H1 (cell line): ENCODE data around the gene FERMT2. TPM values are rescaled to one million over a fixed set of nuclear protein-coding genes. Genes with fewer than 3 reads are reported as not detected.

Experiments used
- CTCF ChIA-PET: fragments of 300-600 bp; sonication (Branson Sonifier 250); formaldehyde crosslinking; loops from one replicate; lab custom pipeline; 2021; ENCODE audit not compliant: partially characterized antibody; lab: Charles Lee
- POLR2A ChIA-PET: fragments of 300-600 bp; sonication (Branson Sonifier 250); formaldehyde crosslinking; loops from one replicate; lab custom pipeline; 2021; ENCODE audit warnings: inconsistent platforms; ENCODE audit not compliant: partially characterized antibody; lab: Charles Lee
- DNase-seq, 2 experiments: peaks; one replicate each; pipeline versions ENCODE4 v3.0.0 to v3.0.0-alpha.2; 2010 to 2022; ENCODE audit warnings: low spot score in 2 of 2, low read depth in 1 of 2, mixed read lengths in 1 of 2
- FAIRE-seq: peaks from 2 replicates; lab custom pipeline; 2011; peaks lifted over from hg19 to GRCh38; lab: Jason Lieb, UNC
- H2AFZ ChIP-seq: 2 replicates; pipeline ENCODE4 v1.8.1; 2012; ENCODE audit warnings: low read length, inconsistent platforms
- H2AK5ac ChIP-seq: 2 replicates; pipeline ENCODE4 v1.6.1; 2013; ENCODE audit warnings: low read depth, low read length
- H2BK120ac ChIP-seq: replicated peaks from 2 replicates; pipeline ENCODE3; 2013; ENCODE audit warnings: low read depth, low read length, inconsistent platforms
- H2BK12ac ChIP-seq: 2 replicates; pipeline ENCODE4 v1.6.1; 2013; ENCODE audit warnings: low read depth, low read length
- H2BK15ac ChIP-seq: 2 replicates; pipeline ENCODE4 v1.6.1; 2013; ENCODE audit warnings: low read length
- H2BK20ac ChIP-seq: 2 replicates; pipeline ENCODE4 v1.6.1; 2013; ENCODE audit warnings: low read length
- H2BK5ac ChIP-seq: 2 replicates; pipeline ENCODE4 v1.6.1; 2013; ENCODE audit warnings: low read depth, low read length
- H3K14ac ChIP-seq: 2 replicates; pipeline ENCODE4 v1.6.1; 2013; ENCODE audit warnings: inconsistent platforms; ENCODE audit not compliant: insufficient read length
- H3K18ac ChIP-seq: 2 replicates; pipeline ENCODE4 v1.6.1; 2013; ENCODE audit warnings: low read length; ENCODE audit errors: extremely low read depth
- H3K23ac ChIP-seq: 2 replicates; pipeline ENCODE4 v1.6.1; 2013; ENCODE audit warnings: inconsistent platforms; ENCODE audit not compliant: insufficient read length
- H3K23me2 ChIP-seq: 2 replicates; pipeline ENCODE4 v1.6.1; 2013; ENCODE audit warnings: low read depth, low read length
- H3K27ac ChIP-seq: 2 replicates; pipeline ENCODE4 v1.6.1; 2011; ENCODE audit warnings: low read depth, low read length, inconsistent platforms
- H3K27me3 ChIP-seq, 4 experiments: replicated peaks in 1 of 4; 1 replicate in 1 of 4; 2 replicates in 3 of 4; pipeline versions ENCODE4 v1.6.1 to v1.8.1; 2011 to 2013; ENCODE audit warnings: low read length in 3 of 4, mild to moderate bottlenecking in 3 of 4, inconsistent platforms in 2 of 4, mixed read lengths in 2 of 4, moderate library complexity in 1 of 4; ENCODE audit not compliant: control insufficient read depth in 3 of 4, insufficient read depth in 3 of 4; ENCODE audit errors: extremely low read depth in 1 of 4
- H3K36me3 ChIP-seq, 4 experiments: 2 replicates each; pipeline versions ENCODE4 v1.6.1 to v1.8.1; 2011 to 2013; ENCODE audit warnings: mild to moderate bottlenecking in 4 of 4, low read length in 3 of 4, moderate library complexity in 2 of 4, control low read depth in 1 of 4, inconsistent platforms in 1 of 4; ENCODE audit not compliant: insufficient read depth in 4 of 4, control insufficient read depth in 2 of 4
- H3K4ac ChIP-seq: replicated peaks from 2 replicates; pipeline ENCODE3; 2013; ENCODE audit warnings: low read length, low read depth, mixed read lengths, inconsistent platforms; ENCODE audit not compliant: insufficient read length
- H3K4me1 ChIP-seq, 4 experiments: replicated peaks in 1 of 4; 1 replicate in 1 of 4; 2 replicates in 3 of 4; pipeline versions ENCODE4 v1.6.1 to v1.8.1; 2011 to 2013; ENCODE audit warnings: low read length in 3 of 4, inconsistent platforms in 2 of 4, mixed read lengths in 1 of 4; ENCODE audit not compliant: insufficient read depth in 4 of 4, control insufficient read depth in 3 of 4
- H3K4me2 ChIP-seq, 2 experiments: 2 replicates each; pipeline versions ENCODE4 v1.6.1 to v1.8.1; 2011 to 2013; ENCODE audit warnings: low read depth in 2 of 2, low read length in 2 of 2, control low read depth in 1 of 2, inconsistent platforms in 1 of 2, mild to moderate bottlenecking in 1 of 2; ENCODE audit not compliant: insufficient read depth in 1 of 2
- H3K4me3 ChIP-seq, 4 experiments: fragments of 200-600, 300-600 bp in 1 of 4; sonication (generic), shearing (Covaris generic), sonication (Bioruptor Twin) in 1 of 4; 2 replicates each; pipeline versions ENCODE4 v1.5.1 to v1.8.1; 2011 to 2016; ENCODE audit warnings: low read length in 4 of 4, low read depth in 3 of 4, control low read depth in 2 of 4, inconsistent platforms in 2 of 4, mild to moderate bottlenecking in 2 of 4, mixed read lengths in 1 of 4, moderate library complexity in 1 of 4; ENCODE audit not compliant: insufficient read depth in 2 of 4; ENCODE audit errors: extremely low read depth in 1 of 4
- H3K56ac ChIP-seq: replicated peaks from 2 replicates; pipeline ENCODE3; 2013; ENCODE audit warnings: low read depth, mild to moderate bottlenecking, mixed read lengths, low read length, inconsistent platforms; ENCODE audit not compliant: insufficient read length
- H3K79me1 ChIP-seq: 2 replicates; pipeline ENCODE4 v1.6.1; 2013; ENCODE audit warnings: low read depth, low read length, control low read depth
- H3K79me2 ChIP-seq, 2 experiments: 2 replicates each; pipeline versions ENCODE4 v1.6.1 to v1.8.1; 2012 to 2013; ENCODE audit warnings: low read length in 2 of 2, mild to moderate bottlenecking in 2 of 2, inconsistent platforms in 1 of 2; ENCODE audit not compliant: insufficient read depth in 2 of 2, control insufficient read depth in 1 of 2
- H3K9ac ChIP-seq, 4 experiments: replicated peaks in 1 of 4; 1 replicate in 1 of 4; 2 replicates in 3 of 4; pipeline versions ENCODE4 v1.6.1 to v1.8.1; 2011 to 2013; ENCODE audit warnings: low read depth in 3 of 4, low read length in 3 of 4, control low read depth in 2 of 4, mild to moderate bottlenecking in 2 of 4, moderate library complexity in 2 of 4, inconsistent platforms in 1 of 4; ENCODE audit errors: extremely low read depth in 1 of 4
- H3K9me3 ChIP-seq, 2 experiments: 2 replicates each; pipeline versions ENCODE4 v1.6.1 to v1.8.1; 2012 to 2013; ENCODE audit warnings: mild to moderate bottlenecking in 2 of 2, moderate library complexity in 2 of 2, control low read depth in 1 of 2, inconsistent platforms in 1 of 2, low read depth in 1 of 2, low read length in 1 of 2, mixed read lengths in 1 of 2; ENCODE audit not compliant: insufficient read depth in 2 of 2
- H4K20me1 ChIP-seq, 2 experiments: replicated peaks in 1 of 2; 2 replicates each; pipeline versions ENCODE3 to v1.8.1; 2011 to 2013; ENCODE audit warnings: inconsistent platforms in 2 of 2, low read length in 2 of 2, mild to moderate bottlenecking in 1 of 2; ENCODE audit not compliant: insufficient read depth in 2 of 2, control insufficient read depth in 1 of 2
- H4K5ac ChIP-seq: 2 replicates; pipeline ENCODE4 v1.6.1; 2013; ENCODE audit warnings: low read length, low read depth, mixed read lengths, inconsistent platforms; ENCODE audit not compliant: insufficient read length
- H4K8ac ChIP-seq: 2 replicates; pipeline ENCODE4 v1.8.0; 2013; ENCODE audit warnings: mild to moderate bottlenecking, moderate library complexity, low read length, inconsistent platforms; ENCODE audit not compliant: insufficient read depth; ENCODE audit errors: extremely low read depth
- H4K91ac ChIP-seq: replicated peaks from 2 replicates; pipeline ENCODE3; 2013; ENCODE audit warnings: low read length, mixed read lengths, inconsistent platforms; ENCODE audit not compliant: insufficient read length
- EP300 ChIP-seq, 2 experiments: IDR thresholded peaks; 1 replicate in 1 of 2; 2 replicates in 1 of 2; pipeline ENCODE4 v1.6.1; 2011 to 2012; ENCODE audit warnings: low read depth in 2 of 2, low read length in 2 of 2, mild to moderate bottlenecking in 2 of 2, borderline replicate concordance in 1 of 2, inconsistent platforms in 1 of 2, moderate library complexity in 1 of 2
- EZH2 ChIP-seq: fragments of 200-600 bp; sonication (generic); IDR thresholded peaks from 2 replicates; pipeline ENCODE4 v1.7.1; 2012; ENCODE audit warnings: low read depth, mild to moderate bottlenecking, moderate library complexity, low read length, inconsistent platforms; ENCODE audit not compliant: severe bottlenecking
- HDAC2 ChIP-seq, 2 experiments: fragments of 300-600 bp in 1 of 2; sonication (generic) in 1 of 2; IDR thresholded peaks; 2 replicates each; pipeline ENCODE4 v1.6.1; 2011 to 2012; ENCODE audit warnings: low read depth in 2 of 2, low read length in 2 of 2, mild to moderate bottlenecking in 2 of 2, moderate library complexity in 2 of 2, borderline replicate concordance in 1 of 2, inconsistent platforms in 1 of 2
- HDAC6 ChIP-seq: IDR thresholded peaks from one replicate; pipeline ENCODE4 v1.7.1; 2012; ENCODE audit warnings: low read depth, mild to moderate bottlenecking, inconsistent platforms, low read length, moderate library complexity
- JUN ChIP-seq: IDR thresholded peaks from 2 replicates; pipeline ENCODE4 v1.6.1; 2011; ENCODE audit warnings: low read depth, mild to moderate bottlenecking, improper control_type of control experiment, low read length
- NANOG ChIP-seq: IDR thresholded peaks from 2 replicates; pipeline ENCODE4 v1.6.1; 2011; ENCODE audit warnings: low read length, low read depth, mild to moderate bottlenecking, inconsistent platforms; ENCODE audit not compliant: insufficient read depth, poor library complexity, severe bottlenecking
- POLR2A ChIP-seq, 2 experiments: IDR thresholded peaks; 1 replicate in 1 of 2; 2 replicates in 1 of 2; pipeline ENCODE4 v1.6.1; 2011; ENCODE audit warnings: low read depth in 2 of 2, low read length in 2 of 2, mild to moderate bottlenecking in 2 of 2; ENCODE audit errors: control extremely low read depth in 1 of 2
- SAP30 ChIP-seq: fragments of 300-600 bp; sonication (generic); IDR thresholded peaks from 2 replicates; pipeline ENCODE4 v1.7.1; 2012; ENCODE audit warnings: low read length, moderate library complexity, mild to moderate bottlenecking, inconsistent platforms; ENCODE audit not compliant: insufficient read depth, insufficient replicate concordance
- SIRT6 ChIP-seq: IDR thresholded peaks from one replicate; pipeline ENCODE4 v1.7.1; 2012; ENCODE audit warnings: low read length, inconsistent platforms
- TAF7 ChIP-seq: optimal IDR thresholded peaks from 2 replicates; pipeline ENCODE3; 2011; ENCODE audit warnings: low read depth, mild to moderate bottlenecking, inconsistent platforms, low read length, moderate library complexity, borderline replicate concordance
- WGBS, 2 experiments: shearing (Covaris generic) in 1 of 2; methylation state at CpG; one replicate each; pipeline versions ENCODE4 v1.1.6 to v1.1.7; 2013 to 2015; ENCODE audit warnings: low lambda C conversion rate in 2 of 2, mixed read lengths in 2 of 2, inconsistent platforms in 1 of 2, low coverage in 1 of 2, missing lambda C conversion rate in 1 of 2; ENCODE audit not compliant: insufficient replicate concordance in 2 of 2, insufficient coverage in 1 of 2, insufficient read length in 1 of 2; ENCODE audit errors: extremely low coverage in 1 of 2, missing lambda C conversion rate in 1 of 2; 5-methylcytosine and 5-hydroxymethylcytosine counted together
- polyA plus RNA-seq, 7 experiments: library from polyadenylated mRNA; depleted of rRNA in 3 of 7; stranded (reverse) in 5 of 7; unstranded in 2 of 7; fragments of >200 nt in 5 of 7; fragments of 200-250 nt in 2 of 7; gene quantifications; 1 replicate in 5 of 7; 2 replicates in 1 of 7; 4 replicates in 1 of 7; pipeline versions ENCODE4 v1.2.1 to v1.2.3, GENCODE V29; 2011 to 2013; ENCODE audit warnings: missing spikeins in 2 of 7, mixed read lengths in 2 of 7
- total RNA-seq: library from RNA; stranded (reverse); fragmentation: NEBNext Ultra II Directional; extraction: Animal tissue kit (Norgen Biotek cat#: 25700); gene quantifications from 2 replicates; pipeline ENCODE4 v1.2.1, GENCODE V29; 2021
- TF ChIP-seq, protein P1 (sequence below): IDR thresholded peaks from 2 replicates; pipeline ENCODE4 v1.6.1; 2012; ENCODE audit warnings: inconsistent platforms

The FERMT2 gene
- total and polyA plus RNA-seq, 2 of the 8 experiments (the other 6 are each of a cell fraction or from before 2014, with no cell fraction given) = 53.3 to 142 TPM

DNA sequence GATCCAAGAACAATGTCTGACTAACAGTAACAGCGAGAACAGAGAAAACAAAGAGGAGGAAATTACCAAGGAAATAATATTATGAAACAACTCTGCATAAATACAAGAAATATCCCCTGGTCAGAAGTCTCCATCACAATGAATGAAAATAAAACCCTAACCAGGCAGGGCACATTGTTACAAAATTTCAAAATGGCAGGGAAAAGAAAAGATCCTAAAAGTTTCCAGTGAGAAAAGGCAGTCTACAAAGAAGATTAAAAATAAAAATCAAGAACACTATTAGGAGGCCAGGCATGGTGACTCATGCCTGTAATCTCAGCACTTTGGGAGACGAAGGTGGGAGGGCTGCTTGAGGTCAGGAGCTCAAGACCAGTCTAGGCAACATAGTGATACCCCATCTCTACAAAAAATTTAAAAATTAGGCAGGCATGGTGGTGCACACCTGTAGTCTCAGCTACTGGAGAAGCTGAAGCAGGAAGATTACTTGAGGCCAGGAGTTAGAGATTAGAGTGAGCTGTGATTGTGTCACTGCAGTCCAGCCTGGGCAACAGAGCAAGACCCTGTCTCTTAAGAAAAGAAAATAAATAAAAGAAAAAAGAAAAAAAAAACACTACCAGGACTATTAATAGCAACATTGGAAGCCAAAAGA lies 47.8 kb downstream of the FERMT2 start:
- Histone ChIP-seq H3K4me1 (peaks cover 0 to 4% (median 2%) of the 10 kb centered on the region in 4 experiments; a peak in 3 of 7 replicates), H3K27ac (no peak overlapping the region), H3K36me3 (peaks cover 0 to 5% (median 0%) of the 10 kb centered on the region in 4 experiments; a peak in 3 of 8 replicates)

More for the DNA sequence above, 47.8 kb downstream of the FERMT2 start:
- 82% methylated on average over 2 of the region's 2 CpGs; no CpG with 5 or more reads in 1 of the 2 experiments for WGBS, 2 experiments
- no peak overlapping the region for H2BK20ac ChIP-seq
- peaks cover 0 to 59% of the 10 kb centered on the region in 2 experiments; a peak in 2 of 4 replicates for H3K79me2 ChIP-seq
- H4K20me1 ChIP-seq = peaks cover 0 to 2% of the 10 kb centered on the region in 2 experiments
- H2BK15ac ChIP-seq = no peak overlapping the region
- no peak overlapping the region for H4K5ac ChIP-seq
- no peak for DNase-seq
- no peak overlapping the region for H3K14ac ChIP-seq
- no peak overlapping the region for H2BK12ac ChIP-seq
- H2BK5ac ChIP-seq = no peak overlapping the region
- ChIA-PET POLR2A (no interaction called here), CTCF (no interaction called here)
- no peaks in the 10 kb centered on the region for H3K9me3 ChIP-seq
- H3K27me3 ChIP-seq = no peaks in the 10 kb centered on the region
- no peak overlapping the region for H3K4me2 ChIP-seq
- no peak overlapping the region for H3K23ac ChIP-seq
- no peak overlapping the region for H4K8ac ChIP-seq
- H3K18ac ChIP-seq = no peak overlapping the region
- H2BK120ac ChIP-seq = no peak overlapping the region
- H2AK5ac ChIP-seq = no peak overlapping the region
- no peak for FAIRE-seq
- no peak overlapping the region for H3K56ac ChIP-seq
- TF ChIP-seq HDAC6 = no peak
- TF ChIP-seq SAP30 = no peak
- TF ChIP-seq TAF7 = no peak
- TF ChIP-seq SIRT6 = no peak
- no peak for TF ChIP-seq HDAC2 (IDR thresholded peaks at IDR 0.05; ENCODE audit: borderline replicate concordance in 1 of 2, low read depth in 2 of 2, low read length in 2 of 2)
- no peak for TF ChIP-seq EP300 (IDR thresholded peaks at IDR 0.05; ENCODE audit: borderline replicate concordance in 1 of 2, low read depth in 2 of 2, low read length in 2 of 2)
- TF ChIP-seq POLR2A (IDR thresholded peaks at IDR 0.05; ENCODE audit: control extremely low read depth in 1 of 2, low read depth in 2 of 2, low read length in 2 of 2) = no peak
- TF ChIP-seq, protein P1, sequence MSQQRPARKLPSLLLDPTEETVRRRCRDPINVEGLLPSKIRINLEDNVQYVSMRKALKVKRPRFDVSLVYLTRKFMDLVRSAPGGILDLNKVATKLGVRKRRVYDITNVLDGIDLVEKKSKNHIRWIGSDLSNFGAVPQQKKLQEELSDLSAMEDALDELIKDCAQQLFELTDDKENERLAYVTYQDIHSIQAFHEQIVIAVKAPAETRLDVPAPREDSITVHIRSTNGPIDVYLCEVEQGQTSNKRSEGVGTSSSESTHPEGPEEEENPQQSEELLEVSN = no peak
- no peak for TF ChIP-seq NANOG
- TF ChIP-seq EZH2 = no peak
- TF ChIP-seq JUN = no peak
- TF ChIP-seq, all 59 proteins: peak for 0
- Histone ChIP-seq H3K23me2 (no peaks in the 10 kb centered on the region; the same call in 1 of the 2 replicates), H3K4me3 (no peak overlapping the region), H4K91ac (no peak overlapping the region), H3K4ac (no peak overlapping the region), H2AFZ (no peak overlapping the region), H3K79me1 (peaks cover 3% of the 10 kb centered on the region), H3K9ac (no peak overlapping the region)
